Adipose tissue (tissue), 3 donors: ENCODE results near the gene SPEM1. TPM values are rescaled to one million over a fixed set of nuclear protein-coding genes. Genes with fewer than 3 reads are reported as not detected.

Source experiments
- H3K27ac ChIP-seq: one replicate; pipeline ENCODE4 v1.5.1; 2013; ENCODE audit warnings: low read depth, low read length
- WGBS, 3 donors: extraction: QIAGEN DNeasy Blood & Tissue Kit; methylation state at CpG; one replicate each; pipeline ENCODE4 v1.1.7; 2013; 5-methylcytosine and 5-hydroxymethylcytosine counted together
- polyA plus RNA-seq, 3 donors: library from polyadenylated mRNA; stranded (reverse); fragments of 200-250 nt; gene quantifications; one replicate each; pipeline ENCODE4 v1.2.3, GENCODE V29; 2013
- donor health status: healthy with polysubstance abuse.
- donor health status: Bipolar disorder and iron deficiency.
- donor health status: healthy.

The SPEM1 gene
- polyA plus RNA-seq, 3 donors: not detected

- WGBS, 3 donors: 0 to 1% (median 0%) methylated on average over 45 to 71 of the region's 71 CpGs
- H3K27ac ChIP-seq: no peak within 1 kb of the TSS
Observed at GRCh38 chr17:7394452-7395191, 25.5 kb upstream of the SPEM1 start, which contains the start of gene PLSCR3. Gene PLSCR3, minus strand, starts transcription at chr17:7394525. Its CDS starts 415 bp downstream, at chr17:7394110.

DNA sequence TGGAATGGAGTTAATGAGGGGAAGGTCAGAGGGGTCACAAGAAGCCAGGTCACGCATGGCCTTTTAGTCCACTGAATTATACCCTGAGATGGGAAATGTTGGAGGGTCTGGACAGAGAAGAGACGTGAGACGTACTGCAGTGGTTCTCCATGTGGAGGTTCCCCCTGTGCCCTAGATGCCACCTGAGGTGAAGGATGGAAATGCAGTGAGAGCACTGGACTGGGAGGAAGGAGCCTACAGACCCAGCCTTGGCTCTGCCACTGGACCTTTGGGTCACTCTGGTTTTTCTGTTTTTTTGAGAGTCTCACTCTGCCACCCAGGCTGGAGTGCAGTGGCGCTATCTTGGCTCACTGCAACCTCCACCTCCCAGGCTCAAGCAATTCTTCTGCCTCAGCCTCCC, 24.0 kb upstream of the SPEM1 start:
- 85 to 90% (median 86%) methylated on average over 4 of the region's 4 CpGs for WGBS, 3 donors
- H3K27ac ChIP-seq: no peak overlapping the region

GRCh38 chr17:7398612-7399011, 21.5 kb upstream of the SPEM1 start:
- no peak overlapping the region for H3K27ac ChIP-seq
- 79 to 90% (median 83%) methylated on average over 2 of the region's 2 CpGs for WGBS, 3 donors

DNA sequence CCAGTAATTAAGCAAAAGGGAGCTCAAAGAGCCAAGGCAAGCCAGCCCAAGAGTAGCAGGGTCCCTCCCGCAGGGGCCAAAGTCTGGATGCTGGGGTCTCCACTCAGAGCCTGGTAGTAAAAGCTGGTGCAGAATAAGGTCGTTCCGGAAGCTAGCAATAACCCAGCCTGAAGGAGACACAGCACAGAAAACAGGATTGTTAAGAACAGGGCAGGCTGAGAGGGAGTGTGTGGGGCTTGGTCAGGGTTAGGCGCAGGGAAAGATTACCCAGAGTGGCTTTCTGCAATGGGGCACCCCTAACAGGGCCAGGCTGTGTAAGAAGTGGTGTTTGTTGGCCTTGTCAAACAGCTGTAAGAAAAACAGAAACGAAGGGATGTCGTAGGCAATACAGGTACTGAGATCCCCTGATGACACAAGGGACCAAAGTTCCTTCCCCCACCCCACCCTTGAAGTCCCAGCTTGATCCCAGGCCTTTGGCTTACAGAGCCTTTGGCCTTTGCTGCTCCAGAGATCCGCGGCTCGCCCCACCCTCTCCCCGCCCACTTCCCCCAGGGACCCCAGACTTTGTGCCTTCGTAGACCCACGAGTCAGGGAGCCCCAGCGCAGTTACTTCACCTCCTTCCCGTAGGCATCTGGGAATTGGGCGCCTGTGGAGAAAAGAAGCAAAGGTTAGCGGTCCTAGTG, 16.9 kb upstream of the SPEM1 start:
- peak overlapping the region; percentile 32 for H3K27ac ChIP-seq
- 10 to 14% (median 13%) methylated on average over 16 of the region's 16 CpGs for WGBS, 3 donors

GRCh38 chr17:7403727-7403976, 16.5 kb upstream of the SPEM1 start:
- peak overlapping the region; percentile 32 for H3K27ac ChIP-seq
- 0% methylated on average over 10 to 13 of the region's 13 CpGs for WGBS, 3 donors

DNA sequence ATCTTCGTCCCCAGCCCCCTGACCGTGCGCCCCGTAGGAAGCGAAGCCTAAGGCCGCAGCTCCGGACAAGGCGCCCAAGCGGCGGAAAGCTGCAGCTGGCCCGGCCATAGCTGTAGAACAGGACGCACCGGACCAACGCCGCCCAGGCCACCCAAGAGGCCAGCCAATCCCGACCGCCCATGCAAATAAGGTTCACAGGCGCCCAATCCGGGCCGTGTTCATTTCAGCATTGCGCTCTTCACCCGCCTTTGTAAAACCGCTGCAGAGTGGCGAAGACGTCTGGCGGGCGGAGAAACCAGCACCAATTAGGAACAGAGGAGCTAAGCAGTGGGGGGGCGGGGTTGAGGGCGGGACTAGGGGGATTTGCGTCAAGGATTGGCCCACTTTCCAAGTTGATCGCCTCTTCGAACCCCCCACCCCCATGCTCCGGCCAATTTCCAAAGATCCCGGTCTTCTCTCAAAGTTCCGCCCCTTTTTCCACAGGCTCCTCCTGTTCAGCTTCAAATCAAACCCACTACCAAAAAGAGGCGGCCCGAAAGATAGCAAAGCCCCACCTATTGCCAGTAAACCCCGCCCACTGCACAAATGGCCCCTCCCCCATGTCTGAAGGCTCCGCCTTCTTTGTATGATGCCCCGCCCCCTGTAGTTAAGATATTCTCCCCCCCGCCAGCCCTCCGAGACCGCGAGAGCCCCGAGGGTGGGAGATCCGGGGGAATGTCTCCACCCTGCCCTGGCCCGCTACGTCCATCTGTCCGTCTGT, 16.0 kb upstream of the SPEM1 start, which contains the start of gene TMEM256:
Gene TMEM256 (minus strand): TSS at position 121 of the 760 bp plus-strand sequence. CDS start 13 bp downstream, at position 108.
- 0 to 1% (median 0%) methylated on average over 48 to 49 of the region's 49 CpGs for WGBS, 3 donors
- peak within 1 kb of the TSS; percentile 32 for H3K27ac ChIP-seq

DNA sequence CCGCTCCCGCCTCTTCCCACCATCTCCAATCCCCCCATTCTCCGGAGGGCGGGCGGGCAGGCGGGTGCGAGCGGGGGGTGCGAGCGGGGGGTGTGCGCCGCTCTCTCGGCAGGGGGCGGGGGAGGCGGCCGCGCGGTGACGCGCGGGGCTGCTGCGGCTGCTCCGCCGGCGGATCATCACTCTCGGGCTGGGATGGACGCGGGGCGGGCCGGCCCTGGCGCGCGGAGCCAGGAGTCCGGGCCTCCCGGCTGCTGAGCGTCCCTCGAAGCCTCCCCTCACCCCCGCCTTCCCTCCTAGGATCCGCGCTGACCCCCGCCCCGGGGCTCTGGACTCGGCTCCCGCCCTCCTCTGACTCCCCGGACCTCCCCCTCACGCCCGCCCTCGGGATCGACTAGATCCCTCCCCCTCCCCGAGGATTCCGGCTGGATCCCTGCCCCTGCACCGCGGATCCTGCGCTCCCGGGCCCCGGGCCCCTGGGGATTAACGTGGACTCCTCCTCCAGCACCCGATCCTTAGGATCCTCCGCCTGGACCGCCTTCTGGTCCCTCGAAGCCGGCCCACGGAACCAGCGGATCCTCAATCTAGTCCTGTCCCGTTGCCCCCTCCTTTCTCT, 15.3 kb upstream of the SPEM1 start:
- WGBS, 3 donors: 1 to 2% (median 1%) methylated on average over 41 to 63 of the region's 65 CpGs
- H3K27ac ChIP-seq: no peak overlapping the region

DNA sequence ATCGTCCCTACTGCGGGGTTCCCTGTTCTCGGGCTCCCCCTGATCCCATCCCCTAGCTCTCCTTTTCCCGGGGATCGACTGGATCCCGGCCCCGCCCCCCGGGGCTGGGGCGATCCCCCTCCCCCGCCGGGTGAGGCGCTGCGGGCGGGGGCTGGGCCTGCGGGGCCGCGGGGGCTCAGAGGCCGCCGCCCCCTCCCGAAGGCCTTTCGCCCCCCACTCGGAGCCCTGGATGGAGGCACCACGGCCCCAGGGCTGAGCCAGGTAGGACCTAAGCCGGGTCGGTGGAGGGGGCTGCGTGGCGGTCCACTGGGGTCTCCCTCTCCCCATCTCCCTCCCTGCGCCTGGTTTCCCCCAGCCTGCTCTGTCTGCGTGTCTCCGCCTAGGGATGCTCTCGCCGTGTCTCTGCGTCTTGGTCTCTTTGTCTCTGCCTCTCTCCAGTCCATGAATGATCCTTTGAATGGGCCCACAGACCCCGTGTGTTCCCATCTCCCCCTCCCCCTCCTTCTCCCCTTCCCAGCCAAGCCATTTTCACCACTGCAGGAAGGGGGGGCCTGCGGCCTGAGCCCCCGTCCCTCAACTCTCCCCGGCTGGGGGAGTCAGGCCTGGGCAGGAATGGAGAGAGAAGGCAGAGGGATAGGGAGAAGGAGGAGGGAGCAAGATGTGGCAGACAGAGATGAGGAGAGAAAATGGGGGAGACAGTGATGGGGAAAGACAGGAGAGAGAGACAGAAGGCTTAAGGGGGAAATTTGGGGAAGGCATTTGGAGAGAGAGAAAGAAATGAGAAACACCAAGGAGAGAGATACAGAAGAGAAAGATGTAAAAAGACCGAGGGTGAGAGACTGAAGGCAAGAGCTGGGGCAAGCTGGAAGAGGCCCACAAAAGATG, 14.5 kb upstream of the SPEM1 start:
- peak overlapping the region; percentile 51 for H3K27ac ChIP-seq
- WGBS, 3 donors: 12 to 19% (median 17%) methylated on average over 27 to 37 of the region's 38 CpGs

- no peak overlapping the region for H3K27ac ChIP-seq
- WGBS, 3 donors: 50 to 80% (median 61%) methylated on average over 8 to 12 of the region's 12 CpGs
Observed at GRCh38 chr17:7406235-7406825, 13.8 kb upstream of the SPEM1 start.

- H3K27ac ChIP-seq: no peak overlapping the region
- 85 to 90% (median 88%) methylated on average over 13 of the region's 13 CpGs for WGBS, 3 donors
Observed at GRCh38 chr17:7407082-7407481, 13.0 kb upstream of the SPEM1 start.

- 46 to 55% (median 54%) methylated on average over 9 to 11 of the region's 12 CpGs for WGBS, 3 donors
- no peak within 1 kb of the TSS for H3K27ac ChIP-seq
Observed at GRCh38 chr17:7407485-7408251, 12.5 kb upstream of the SPEM1 start, which contains the start of gene NLGN2. Gene NLGN2, plus strand, starts transcription at chr17:7407845. Its CDS starts 411 bp downstream, at chr17:7408256.

- WGBS, 3 donors: 63 to 71% (median 69%) methylated on average over 33 to 58 of the region's 58 CpGs
- no peak overlapping the region for H3K27ac ChIP-seq
Observed at GRCh38 chr17:7408252-7408727, 11.8 kb upstream of the SPEM1 start.

- no peak overlapping the region for H3K27ac ChIP-seq
- 68 to 88% (median 86%) methylated on average over 6 of the region's 6 CpGs for WGBS, 3 donors
Observed at GRCh38 chr17:7408863-7409262, 11.3 kb upstream of the SPEM1 start.

DNA sequence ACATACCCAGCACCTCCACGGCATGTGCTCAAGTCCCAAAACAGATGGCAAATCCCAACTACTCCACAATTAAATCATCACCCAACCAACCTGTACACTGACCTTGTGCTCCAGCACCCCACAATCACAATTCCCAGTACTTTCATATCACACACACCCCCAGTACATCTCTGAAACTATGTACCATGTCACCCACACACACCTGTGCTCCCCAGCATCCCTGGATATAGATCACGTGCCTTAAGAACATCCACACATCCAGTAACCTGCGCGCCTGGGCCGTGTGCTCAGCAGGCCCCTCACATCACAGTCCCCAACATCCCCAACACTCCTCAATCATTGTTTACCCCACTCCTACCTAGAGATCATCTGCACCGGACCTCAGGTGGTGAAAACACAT, 10.4 kb upstream of the SPEM1 start:
- WGBS, 3 donors: 90 to 94% (median 93%) methylated on average over 6 of the region's 6 CpGs
- no peak overlapping the region for H3K27ac ChIP-seq

DNA sequence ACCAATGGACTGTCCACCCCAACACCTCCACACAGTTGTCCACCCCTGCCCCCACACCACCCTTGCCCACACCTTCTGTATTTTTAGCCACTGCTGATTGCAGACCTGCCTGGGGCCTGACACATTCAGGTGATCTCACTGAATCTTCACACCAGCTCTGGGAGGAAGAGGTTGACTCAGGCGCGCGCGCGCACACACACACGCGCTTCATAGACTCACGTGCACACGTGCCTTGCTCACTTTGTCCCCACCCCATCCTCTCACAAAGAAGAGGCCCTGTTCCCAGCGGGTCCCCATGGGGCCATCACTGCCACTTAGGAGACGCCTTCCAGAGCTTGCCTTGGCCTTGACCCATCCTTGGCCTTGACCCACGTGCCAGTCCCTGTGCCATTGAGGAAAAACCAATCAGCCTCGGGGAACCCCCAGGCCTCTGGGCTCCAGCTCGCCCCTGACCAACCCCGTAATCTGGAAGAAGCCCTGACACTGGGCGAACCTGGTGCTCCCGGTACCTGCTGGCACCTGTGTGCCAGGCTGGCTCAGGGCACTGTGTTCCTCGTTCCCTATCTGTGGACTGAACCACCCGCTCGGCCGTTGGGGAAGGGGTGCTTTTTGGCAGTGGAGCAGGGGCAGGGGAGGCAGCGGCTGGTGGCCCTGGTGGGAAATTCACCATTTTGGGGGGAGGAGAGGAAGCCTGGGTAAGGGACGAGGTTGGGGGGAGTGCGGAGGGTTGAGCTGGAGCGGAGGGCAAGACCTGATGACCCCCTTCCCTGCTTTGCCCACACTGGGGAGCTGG, 9.3 kb upstream of the SPEM1 start:
- H3K27ac ChIP-seq: no peak overlapping the region
- 87 to 91% (median 91%) methylated on average over 23 to 25 of the region's 25 CpGs for WGBS, 3 donors

GRCh38 chr17:7411427-7411750, 8.7 kb upstream of the SPEM1 start:
- no peak overlapping the region for H3K27ac ChIP-seq
- 83 to 97% (median 92%) methylated on average over 8 of the region's 8 CpGs for WGBS, 3 donors
